Activated T-cell treated with anti-CD3 and anti-CD28 coated beads, Interleukin-2, amount 50 U/mL, for 1 hour (primary cell): ENCODE results near the gene CLSTN1.

ENCODE experiments used
- DNase-seq: peaks from one replicate; pipeline ENCODE4 v3.0.0-alpha.2; 2020

Gene CLSTN1

DNA sequence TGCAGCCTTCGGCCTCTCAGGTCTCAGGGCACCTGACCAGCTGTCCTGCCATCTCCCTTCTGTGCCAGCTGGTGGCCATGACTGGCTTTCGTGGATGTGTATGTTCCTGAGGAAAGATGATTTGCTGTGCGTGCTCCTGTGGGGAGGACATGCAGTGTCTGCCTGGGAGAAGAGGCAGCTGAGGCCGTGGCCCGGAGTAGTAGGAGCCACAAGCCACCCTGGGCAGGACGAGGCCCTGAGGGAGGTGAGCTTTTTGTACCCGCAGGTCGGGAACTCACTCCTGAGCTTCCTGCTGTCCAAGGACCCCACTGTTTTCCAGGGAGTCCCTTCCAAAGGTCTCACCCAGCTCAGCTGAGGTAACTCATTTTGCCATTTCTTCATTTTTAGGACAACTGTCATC is 113.7 kb downstream of the CLSTN1 start:
- DNase-seq, result no peak

DNA sequence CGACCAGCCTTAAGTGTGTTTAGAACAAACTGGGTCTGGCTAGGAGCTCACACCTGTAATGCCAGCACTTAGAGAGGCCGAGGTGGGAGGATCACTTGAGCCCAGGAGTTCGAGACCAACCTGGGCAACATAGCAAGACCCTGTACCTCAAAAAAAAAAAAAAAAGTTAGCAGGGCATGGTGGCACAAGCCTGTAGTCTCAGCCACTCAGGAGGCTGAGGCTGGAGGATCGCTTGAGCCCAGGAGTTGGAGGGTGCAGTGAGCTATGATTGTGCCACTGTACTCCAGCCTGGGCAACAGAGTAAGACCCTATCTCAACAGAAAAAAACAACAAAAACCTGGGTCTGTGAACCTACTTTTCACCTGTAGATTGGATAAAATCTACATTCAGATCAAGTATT is 117.6 kb downstream of the CLSTN1 start:
- DNase-seq, result no peak

DNA sequence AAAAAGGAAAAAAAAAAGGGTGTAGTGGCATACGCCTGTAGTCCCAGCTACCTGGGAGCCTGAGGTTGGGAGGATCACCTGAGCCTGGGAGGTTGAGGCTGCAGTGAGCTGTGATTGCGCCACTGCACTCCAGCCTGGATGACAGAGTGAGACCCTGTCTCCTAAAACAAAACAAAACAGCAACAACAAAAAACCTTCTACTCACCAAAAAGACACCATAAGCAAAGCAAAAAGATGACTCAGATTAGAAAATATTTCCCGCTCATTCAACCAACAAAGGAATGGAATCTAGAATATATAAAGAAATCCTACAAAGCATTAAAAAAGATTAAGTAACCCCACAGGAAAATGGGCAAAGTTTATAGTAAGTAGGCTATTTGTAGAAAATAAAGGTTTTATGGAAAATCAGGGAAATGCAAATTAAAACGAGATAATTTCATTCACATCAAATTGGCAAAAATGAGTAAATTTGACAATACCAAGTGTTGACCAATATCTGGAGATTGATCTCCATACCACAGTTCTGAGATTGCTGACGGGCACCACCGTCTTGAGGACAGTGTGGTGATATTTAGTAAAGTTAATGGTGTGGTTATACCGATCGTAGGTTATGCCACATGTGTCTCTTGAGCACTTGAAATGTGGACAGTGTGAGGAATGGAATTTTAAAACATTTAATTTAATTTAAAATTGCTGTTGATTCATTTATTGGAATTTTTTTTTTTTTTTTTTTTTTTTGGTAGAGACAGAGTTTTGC is 118.2 kb downstream of the CLSTN1 start:
- no peak for DNase-seq

DNA sequence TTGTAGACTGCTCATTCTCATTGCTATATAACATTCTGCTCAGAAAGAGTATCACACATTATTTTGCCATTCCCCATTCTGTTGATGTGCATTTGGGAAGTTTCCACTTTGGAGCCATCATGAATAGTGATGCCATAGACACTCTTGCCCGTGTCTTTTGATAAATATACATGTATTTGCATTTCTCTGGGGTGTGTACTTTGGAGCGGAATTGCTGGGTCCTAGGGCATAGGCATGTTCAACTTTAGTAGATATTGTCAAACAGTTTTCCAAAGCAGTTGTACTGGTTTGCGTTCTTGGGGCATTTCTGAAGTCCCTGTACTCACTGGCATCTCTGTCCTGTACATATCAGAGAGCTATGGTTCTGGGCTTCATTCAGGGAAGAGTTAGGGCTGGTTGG is 120.1 kb downstream of the CLSTN1 start:
- no peak for DNase-seq

DNA sequence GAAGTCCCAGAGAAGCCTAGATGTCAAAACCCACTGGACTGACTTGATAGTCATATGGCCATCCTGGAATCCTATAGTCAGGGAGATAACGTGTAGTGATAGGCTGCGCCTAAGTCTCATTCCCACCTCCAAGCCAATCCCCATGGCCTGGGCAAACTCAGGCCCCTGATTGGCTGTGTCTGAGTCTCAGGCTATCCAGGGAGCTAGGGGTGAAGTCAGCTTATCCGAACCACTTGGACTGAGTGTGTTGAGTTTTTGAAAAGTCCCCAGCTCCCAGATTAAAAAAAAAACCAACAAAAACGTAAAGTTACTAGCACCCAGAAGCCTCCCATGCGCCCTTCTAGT is 120.6 kb downstream of the CLSTN1 start:
- DNase-seq, result no peak

DNA sequence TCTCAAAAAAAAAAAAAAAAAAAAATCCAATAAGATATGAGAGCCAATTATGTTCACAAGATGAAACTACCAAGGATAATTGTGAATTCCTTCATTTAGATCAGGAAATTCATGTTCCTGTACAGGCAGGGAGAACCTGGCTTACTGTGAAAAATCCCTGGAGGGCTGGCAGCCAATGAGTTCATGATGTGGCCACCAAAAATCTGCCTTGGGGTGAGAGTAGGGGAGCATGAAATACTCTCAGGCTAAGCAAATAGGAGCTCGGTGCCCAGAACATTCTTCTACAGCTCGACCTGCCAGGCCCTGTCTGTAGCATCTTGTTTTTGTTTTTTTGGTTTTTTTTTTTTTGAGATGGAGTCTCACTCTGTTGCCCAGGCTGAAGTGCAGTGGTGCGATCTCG is 122.1 kb downstream of the CLSTN1 start:
- no peak for DNase-seq

DNA sequence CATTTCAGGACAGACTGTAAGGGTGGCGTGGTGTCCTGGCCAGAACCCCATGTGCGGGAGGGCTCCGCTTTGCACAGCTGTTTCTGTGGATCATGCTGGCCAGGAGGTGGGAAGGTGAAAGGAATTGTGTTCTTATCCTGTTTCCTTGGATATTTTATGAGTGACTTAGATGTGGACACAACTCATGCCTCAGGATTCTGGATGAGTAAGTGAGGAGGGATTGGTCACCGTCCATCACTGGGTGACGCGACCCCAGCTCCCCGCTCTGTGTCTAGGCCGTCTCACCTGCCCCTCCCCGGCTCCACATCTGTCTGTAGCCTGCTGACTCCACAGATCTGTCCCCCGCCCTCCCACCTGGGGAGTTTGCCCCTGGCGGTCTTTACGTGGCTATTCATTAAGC is 123.4 kb downstream of the CLSTN1 start:
- no peak for DNase-seq

DNA sequence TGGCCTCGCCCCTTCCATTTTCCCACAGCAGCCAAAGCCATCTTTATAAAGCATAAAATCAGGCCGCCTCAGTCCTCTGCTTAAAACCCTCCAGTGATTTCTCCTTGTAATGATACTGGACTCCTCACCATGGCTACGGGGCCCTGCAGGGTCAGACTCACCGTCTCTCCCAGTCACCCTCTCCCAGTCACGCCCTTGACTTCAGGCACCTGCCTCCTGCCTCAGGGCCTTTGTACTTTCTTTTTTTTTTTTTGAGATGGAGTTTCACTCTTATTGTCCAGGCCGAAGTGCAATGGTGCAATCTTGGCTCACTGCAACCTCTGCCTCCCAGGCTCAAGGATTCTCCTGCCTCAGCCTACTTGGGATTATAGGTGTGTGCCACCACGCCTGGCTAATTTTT is 124.4 kb downstream of the CLSTN1 start:
- no peak for DNase-seq

DNA sequence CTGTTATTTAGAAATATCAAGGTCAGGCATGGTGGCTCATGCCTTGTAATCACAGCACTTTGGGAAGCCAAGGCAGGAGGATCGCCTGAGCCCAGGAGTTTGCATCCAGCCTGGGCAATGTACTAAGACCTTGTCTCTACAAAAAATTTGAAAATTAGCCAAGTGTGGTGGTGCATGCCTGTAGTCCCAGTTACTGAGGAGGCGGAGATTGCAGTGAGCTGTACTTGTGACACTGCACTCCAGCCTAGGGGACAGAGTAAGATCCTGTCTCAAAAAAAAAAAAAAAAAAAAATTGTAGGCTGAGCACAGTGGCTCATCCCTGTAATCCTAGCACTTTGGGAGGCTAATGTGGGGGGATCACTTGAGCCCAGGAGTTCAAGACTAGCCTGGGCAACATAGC is 127.0 kb downstream of the CLSTN1 start:
- DNase-seq, result no peak

DNA sequence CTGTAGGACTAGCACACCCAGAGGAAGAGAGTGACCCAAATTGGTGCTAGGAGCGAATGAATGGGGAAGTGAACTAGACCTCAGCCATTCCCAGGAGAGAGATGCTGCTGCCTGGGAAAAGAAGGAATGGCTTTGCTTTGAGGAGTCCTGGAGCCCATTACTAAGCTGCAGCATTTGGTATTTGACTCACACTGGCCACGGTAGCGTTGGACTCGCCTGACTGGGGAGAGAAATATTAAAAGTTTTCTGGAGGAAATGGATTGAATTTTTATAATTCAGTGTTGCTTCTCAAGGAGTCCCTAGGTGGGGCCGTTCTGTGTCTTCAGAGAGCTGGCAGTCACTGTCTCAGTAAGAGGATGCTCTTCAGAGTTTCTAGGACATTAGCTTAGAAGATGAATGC is 132.1 kb downstream of the CLSTN1 start:
- DNase-seq, result no peak

DNA sequence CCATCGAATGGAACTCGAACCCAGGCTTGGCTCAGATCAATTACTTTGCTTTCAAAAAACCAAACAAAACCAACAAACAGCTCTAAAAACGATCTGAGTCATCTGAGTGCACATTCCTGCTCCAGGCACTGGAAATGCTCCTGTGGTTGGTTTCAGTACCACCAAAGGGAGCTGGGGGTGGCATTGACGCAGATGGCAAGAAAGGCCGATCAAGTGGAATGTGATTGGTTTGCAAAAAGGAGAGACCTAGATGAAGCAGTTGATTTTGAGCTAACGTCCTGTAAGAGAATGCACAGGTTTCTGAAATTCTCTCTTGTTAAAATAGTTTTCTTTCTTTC is 132.7 kb downstream of the CLSTN1 start:
- no peak for DNase-seq

DNA sequence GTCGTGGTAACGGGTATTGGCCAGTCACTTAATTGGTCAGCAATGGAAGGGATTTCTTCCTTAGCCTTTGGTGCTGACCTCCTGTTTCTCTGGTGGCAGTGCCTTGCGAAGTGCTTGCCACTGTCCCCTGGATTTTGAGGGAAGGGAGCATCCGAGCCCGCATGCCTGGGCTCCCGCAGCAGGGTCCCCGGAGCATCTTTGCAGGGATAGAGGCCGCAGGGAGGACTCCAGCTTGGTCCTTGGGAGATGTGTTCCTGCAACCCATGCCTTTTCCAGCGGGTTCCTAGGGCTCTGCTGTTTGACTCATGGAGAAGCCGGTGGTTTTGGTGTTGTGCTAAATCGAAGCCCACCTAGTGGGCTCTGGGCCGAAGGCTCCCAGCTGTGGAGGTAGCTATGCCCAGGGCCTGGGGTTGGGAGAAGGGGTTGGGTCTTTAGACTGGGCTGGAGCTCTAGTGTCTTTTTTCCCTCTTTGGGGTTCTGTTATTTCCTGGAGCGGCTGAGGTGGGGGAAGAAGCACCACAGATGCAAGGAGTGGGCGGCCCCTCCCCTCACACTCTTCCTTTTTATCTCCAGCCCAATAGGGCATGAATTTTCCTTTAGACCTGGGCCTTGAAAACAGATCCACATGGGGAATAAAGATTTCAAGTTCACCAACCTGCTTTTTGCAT is 133.2 kb downstream of the CLSTN1 start:
- no peak for DNase-seq

DNA sequence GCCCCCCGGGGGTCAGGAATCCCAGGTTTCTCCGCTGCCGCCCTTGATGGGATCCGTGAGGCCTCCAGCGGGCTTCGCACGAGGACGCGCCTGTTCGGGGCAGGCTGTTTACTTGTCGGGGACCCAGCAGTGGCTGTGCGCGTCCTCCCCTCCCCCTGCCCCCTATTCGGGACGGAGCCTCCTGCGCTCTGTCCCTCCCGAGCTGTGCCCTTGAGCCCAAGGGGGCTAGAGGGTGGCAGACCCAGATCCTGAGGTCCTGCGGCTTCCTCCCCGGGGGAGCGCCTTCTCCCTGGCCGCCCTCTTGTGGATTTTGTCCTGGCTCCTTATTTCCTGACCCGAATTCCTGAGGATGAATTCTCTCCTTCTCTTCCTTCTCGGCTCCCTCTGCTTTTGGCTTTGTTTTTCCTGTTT is 133.8 kb downstream of the CLSTN1 start:
- peak; percentile 40 for DNase-seq

DNA sequence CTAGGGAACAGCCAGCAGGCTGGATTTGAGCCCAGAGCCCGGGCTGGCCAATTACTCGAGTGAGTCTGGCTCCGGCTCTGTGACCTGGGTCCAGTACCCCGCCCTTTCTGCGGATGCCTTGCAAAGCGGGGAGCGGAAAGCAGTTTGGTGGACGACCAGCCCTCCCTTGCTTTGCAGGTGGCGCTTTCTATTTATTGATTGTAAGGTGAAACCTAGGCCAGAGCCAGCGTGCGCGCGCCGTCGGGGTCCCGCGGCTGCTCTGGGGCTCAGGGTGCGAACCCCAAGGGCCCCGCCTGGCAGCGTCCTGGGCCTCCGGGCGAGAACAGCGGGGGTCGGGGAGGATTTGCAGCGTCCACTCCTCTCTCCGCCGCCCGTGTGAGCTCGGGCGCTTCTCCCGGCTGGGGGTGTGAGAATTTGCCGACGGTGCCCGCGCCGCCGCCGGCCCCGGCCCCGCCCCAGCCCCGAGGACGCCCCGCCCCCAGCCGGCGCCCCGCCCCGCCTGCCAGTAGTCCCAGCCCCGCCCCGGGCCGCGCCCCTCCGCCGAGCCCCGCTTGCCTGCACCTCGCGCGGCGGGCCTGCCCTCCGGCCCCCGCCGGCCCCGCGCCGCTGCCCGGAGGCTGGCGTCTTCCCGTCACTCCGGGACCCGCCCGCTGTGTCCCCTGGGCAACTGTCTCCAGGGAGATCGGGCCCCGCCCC is 134.6 kb downstream of the CLSTN1 start:
- peak; percentile 89 for DNase-seq

DNA sequence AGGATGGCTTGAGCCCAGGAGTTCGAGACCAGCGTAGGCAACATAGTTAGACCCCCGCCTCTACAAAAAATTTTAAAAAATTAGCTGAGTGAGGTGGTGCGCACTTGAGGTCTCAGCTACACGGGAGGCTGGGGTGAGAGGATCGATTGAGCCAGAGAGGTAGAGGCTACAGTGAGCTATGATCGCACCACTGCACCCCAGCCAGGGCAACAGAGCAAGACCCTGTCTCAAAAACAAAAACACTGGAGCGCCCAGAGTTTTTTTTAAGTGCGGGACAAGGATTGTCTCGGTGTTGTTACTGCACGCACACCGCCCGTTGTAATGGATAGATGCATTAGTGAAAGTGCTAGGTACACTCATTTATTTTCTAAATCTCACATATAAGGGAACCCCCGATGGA is 135.2 kb downstream of the CLSTN1 start:
- DNase-seq, result no peak

DNA sequence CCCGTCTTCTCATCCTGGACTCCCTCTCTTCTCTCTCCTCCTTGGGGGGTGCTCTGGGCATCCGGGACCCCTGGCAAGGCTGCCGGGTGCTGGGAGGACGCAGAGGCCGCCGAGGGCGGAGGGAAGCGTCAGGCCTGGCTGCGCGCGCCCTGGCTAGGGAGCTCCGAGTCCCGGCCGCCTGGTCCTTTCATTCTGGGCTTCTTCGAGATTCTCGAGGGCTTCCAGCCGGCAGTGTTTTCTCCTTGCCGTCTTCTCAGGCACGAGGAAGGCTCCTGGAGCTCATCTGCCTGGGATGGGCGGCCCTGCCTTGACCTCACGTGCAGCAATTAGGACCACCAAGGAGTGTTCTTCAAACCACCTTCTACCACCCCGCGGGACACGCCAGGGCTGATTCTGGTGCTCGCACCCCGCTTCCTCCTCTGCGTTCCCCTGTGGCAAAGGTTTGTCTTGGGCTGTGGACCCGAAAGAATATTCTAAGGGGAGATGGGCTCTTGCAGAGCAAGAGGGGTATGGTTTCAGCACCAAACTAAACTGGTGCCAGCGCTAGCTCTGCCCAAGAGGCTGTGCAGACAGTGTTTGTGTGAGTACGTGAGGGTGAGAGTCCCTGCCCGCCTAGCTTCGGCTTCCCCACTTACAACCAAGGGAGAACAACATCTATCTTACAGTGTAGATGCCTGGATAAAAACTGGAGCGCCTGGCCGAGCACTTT is 135.7 kb downstream of the CLSTN1 start:
- no peak for DNase-seq

DNA sequence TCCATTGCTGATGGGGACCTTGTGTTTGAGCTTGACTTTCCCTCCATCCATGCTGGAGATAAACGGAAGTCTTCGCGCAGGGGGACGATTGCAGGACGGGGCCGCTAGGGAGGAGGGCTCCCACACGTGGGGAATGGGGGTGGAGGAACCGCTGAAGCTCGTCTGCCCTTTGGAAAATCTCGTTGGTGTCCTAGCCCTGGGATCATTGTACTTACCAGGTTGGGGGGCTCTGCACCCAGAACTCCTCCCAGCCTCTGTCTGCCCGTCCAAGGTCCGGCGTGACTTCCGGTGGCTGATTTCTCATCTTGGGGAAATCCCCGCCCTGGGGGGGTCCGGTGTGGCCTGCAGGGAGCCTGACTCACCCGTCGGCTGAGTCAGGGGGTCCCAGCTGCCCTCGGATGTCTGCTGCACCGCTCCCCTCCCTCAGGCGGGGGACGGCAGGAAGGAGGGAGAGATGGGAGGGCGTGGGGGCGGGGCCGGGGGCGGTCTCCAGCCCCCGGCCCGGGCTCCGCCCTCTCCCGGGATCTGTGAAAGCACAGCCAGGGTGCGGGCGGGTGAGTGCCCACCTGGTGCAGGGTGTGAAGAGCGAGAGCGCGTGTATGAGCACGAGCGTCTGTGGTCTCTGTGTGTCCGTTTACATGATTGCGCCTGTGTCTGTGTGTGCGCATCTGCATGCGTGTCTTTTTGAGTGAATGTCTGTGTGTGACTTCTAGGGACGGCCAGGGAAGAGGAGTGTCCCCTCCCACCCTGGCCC is 136.5 kb downstream of the CLSTN1 start:
- peak; percentile 75 for DNase-seq

DNA sequence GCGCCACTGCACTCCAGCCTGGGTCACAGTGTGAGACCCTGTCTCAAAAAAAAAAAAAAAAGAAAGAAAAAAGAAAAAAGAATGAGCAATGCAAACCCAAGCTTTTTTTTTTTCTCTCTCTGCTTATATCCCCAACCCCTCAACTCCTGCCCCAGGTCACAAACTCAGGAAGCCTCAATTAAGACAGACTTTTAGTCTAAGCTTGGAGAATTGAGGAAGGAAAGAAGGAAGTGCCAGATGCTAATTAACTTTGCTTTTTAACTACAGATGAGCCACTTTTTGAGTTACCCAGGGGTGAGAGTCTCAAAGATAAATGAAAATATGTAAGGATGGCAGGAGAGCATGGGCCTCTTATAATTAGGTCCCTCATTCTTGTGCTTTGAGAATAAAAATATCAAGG is 139.0 kb downstream of the CLSTN1 start:
- DNase-seq, result no peak

DNA sequence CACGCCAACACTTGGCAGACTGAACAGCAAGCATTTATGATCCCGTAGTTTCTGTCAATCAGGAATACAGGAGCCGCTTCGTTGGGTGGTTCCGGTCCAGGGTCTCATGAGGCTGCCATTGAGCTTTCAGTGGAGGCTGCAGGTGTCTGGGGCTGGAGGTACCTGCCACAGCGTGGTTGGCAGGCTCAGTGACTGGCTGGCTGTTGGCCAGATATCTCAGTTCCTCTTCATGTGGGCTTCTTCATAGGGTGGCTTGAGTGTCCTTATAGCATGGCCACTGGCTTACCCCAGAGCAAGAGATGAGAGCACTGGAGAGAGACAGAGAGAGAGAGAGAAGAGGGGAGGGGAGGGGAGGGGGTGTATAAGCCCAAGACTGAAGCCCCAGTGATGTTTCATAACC is 142.9 kb downstream of the CLSTN1 start:
- DNase-seq, result no peak

DNA sequence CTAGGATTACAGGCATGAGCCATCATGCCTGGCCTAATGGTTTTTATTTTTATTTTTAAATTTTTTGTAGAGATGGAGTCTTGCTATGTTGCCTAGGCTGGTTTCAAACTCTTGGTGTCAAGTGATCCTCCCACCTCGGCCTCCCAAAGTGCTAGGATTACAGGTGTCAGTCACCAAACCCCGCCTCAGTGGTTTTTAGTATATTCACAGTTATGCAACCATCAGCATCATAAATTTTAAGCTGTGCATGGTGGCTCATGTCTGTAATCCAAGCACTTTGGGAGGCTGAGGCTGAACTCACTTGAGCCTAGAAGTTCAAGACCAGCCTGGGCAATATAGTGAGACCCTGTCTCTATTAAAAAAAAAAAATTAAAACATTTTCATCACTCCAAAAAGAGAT is 143.7 kb downstream of the CLSTN1 start:
- DNase-seq, result no peak
